ENCODE results near the gene COL10A1.

DNA sequence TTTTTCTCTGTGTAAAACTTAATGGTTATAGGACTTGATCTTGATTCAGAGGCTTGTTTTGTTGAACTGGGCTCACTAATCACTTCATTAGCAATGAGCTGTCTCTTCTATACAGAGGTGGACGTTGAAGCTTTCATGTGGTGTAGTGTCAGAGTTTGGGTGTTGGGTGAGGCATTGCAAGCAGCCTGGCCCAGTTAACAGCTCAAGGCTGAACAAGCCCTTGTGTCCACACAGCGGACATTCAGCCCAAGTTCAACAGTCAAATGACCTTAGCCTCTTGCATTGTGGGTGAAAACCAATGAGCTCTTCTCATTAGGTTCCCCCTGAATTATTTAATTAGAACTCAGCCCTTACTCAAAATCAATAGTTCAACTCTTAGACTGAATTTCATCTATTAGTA, 12.5 kb downstream of the COL10A1 start:
- no peak for TF ChIP-seq CTCF (IDR thresholded peaks at IDR 0.05)
- no peak for TF ChIP-seq POLR2A (IDR thresholded peaks at IDR 0.05)
- no peak for TF ChIP-seq EP300 (IDR thresholded peaks at IDR 0.05)
- no peak for TF ChIP-seq POLR2AphosphoS5 (IDR thresholded peaks at IDR 0.05)

All from suprapubic skin (tissue), 4 donors.